BJ (cell line): ENCODE results near the gene ZNF513. TPM values are rescaled to one million over a fixed set of nuclear protein-coding genes. Genes with fewer than 3 reads are reported as not detected.
"Not testable (repeated sequence)": the region's sequence is repeated elsewhere in the genome, so short reads cannot be mapped to it uniquely, and the experiment has no call there.

Experiments used
- CTCF ChIA-PET: fragments of 350-600 bp; formaldehyde crosslinking; extraction: SDS; loops from one replicate; lab custom pipeline; 2021; ENCODE audit warnings: antibody characterized with exemption, inconsistent platforms; lab: Yijun Ruan, JAX
- POLR2A ChIA-PET: fragments of 300-600 bp; sonication (Branson Sonifier 250); formaldehyde crosslinking; extraction: SDS; loops from one replicate; lab custom pipeline; 2021; ENCODE audit warnings: antibody characterized with exemption; lab: Charles Lee
- DNase-seq: peaks from one replicate; pipeline ENCODE4 v3.0.0-alpha.2; 2011; ENCODE audit warnings: low read depth
- H3K27me3 ChIP-seq: 2 replicates; pipeline ENCODE4 v1.6.0; 2011; ENCODE audit warnings: low read length; ENCODE audit not compliant: control insufficient read depth, insufficient read depth
- H3K36me3 ChIP-seq: 2 replicates; pipeline ENCODE4 v1.5.1; 2011; ENCODE audit warnings: low read length; ENCODE audit not compliant: control insufficient read depth, insufficient read depth
- H3K4me3 ChIP-seq: 2 replicates; pipeline ENCODE4 v1.5.1; 2011; ENCODE audit warnings: low read depth, mild to moderate bottlenecking, control low read depth, low read length
- CTCF ChIP-seq: IDR thresholded peaks from 2 replicates; pipeline ENCODE4 v1.5.1; 2011; ENCODE audit warnings: low read depth, mild to moderate bottlenecking, control low read depth, inconsistent platforms, low read length, moderate library complexity; ENCODE audit not compliant: insufficient read depth
- polyA minus RNA-seq: library from RNA; depleted of rRNA, polyadenylated mRNA; stranded (reverse); fragments of >200 nt; gene quantifications from 2 replicates; pipeline ENCODE4 v1.2.3, GENCODE V29; 2011; rRNA and poly(A)+ RNA removed
- polyA plus RNA-seq: library from polyadenylated mRNA; depleted of rRNA; stranded (reverse); fragments of >200 nt; gene quantifications from 2 replicates; pipeline ENCODE4 v1.2.3, GENCODE V29; 2011; rRNA removed

Gene ZNF513
- polyA plus RNA-seq, result 8.4 and 12.2 TPM in 2 replicates
- polyA minus RNA-seq, result 3.3 and 9.4 TPM in 2 replicates

GRCh38 chr2:27380626-27381545, at the start of gene ZNF513:
Gene ZNF513, minus strand, starts transcription at chr2:27380734. Its CDS starts 208 bp downstream, at chr2:27380526.
- TF ChIP-seq CTCF, result no peak
- Histone ChIP-seq H3K36me3 (peaks cover 35% of the 10 kb centered on the region), H3K4me3 (peak within 1 kb of the TSS; percentile 89), H3K27me3 (no peaks in the 10 kb centered on the region)
- ChIA-PET CTCF (interaction anchor here (0.7 to 1.4 kb wide), 4 partner anchors 27 to 302 kb away, joined by 3 to 4 read pairs (median 3); partner anchors contain the start of gene PPM1G), POLR2A (interaction anchor here (0.6 to 0.7 kb wide), 3 partner anchors 11 to 58 kb away, joined by 3 to 5 read pairs (median 4); no protein-coding TSS in a partner anchor)
- DNase-seq, result peak; percentile 68

GRCh38 chr2:27428978-27429541, 48.5 kb upstream of the ZNF513 start:
- no peak for DNase-seq
- ChIA-PET CTCF (interaction anchor here (0.9 to 2.5 kb wide), 5 partner anchors 10 to 60 kb away, joined by 3 to 11 read pairs (median 4); partner anchors contain the start of gene PPM1G), POLR2A (interaction anchor here (0.5 kb wide), 1 partner anchor 163 kb away, joined by 3 read pairs; no protein-coding TSS in a partner anchor)
- H3K4me3 ChIP-seq, result peak overlapping the region; percentile 97
- no peak for TF ChIP-seq CTCF
- H3K27me3 ChIP-seq, result no peaks in the 10 kb centered on the region
- peaks cover 8% of the 10 kb centered on the region for H3K36me3 ChIP-seq

GRCh38 chr2:27428213-27428977, 47.9 kb upstream of the ZNF513 start, which contains the start of gene NRBP1:
Gene NRBP1, plus strand, starts transcription at chr2:27428631. Its CDS starts 4,643 bp downstream, at chr2:27433274.
- Histone ChIP-seq H3K27me3 (no peaks in the 10 kb centered on the region), H3K4me3 (peak within 1 kb of the TSS; percentile 97), H3K36me3 (peaks cover 2% of the 10 kb centered on the region; the same call in 1 of the 2 replicates)
- DNase-seq, result no peak
- peak; percentile 19; the same call in 1 of the 2 replicates for TF ChIP-seq CTCF
- POLR2A ChIA-PET, result interaction anchor here (0.6 kb wide), 1 partner anchor 74 kb away, joined by 4 read pairs; no protein-coding TSS in a partner anchor
- CTCF ChIA-PET, result interaction anchor here (0.9 to 2.5 kb wide), 4 partner anchors 11 to 50 kb away, joined by 3 to 11 read pairs (median 6); partner anchors contain the start of gene PPM1G

- no peak for DNase-seq
Measured at GRCh38 chr2:27427863-27428212, 47.3 kb upstream of the ZNF513 start.

GRCh38 chr2:27425039-27425438, 44.5 kb upstream of the ZNF513 start:
- H3K4me3 ChIP-seq, H3K36me3 ChIP-seq, H3K27me3 ChIP-seq, CTCF ChIA-PET, POLR2A ChIA-PET, DNase-seq: not testable (repeated sequence)

More at GRCh38 chr2:27427863-27428212, 47.3 kb upstream of the ZNF513 start:
- H3K4me3 ChIP-seq, result peak overlapping the region; percentile 97
- H3K36me3 ChIP-seq, result no peaks in the 10 kb centered on the region
- TF ChIP-seq CTCF, result no peak
- no peaks in the 10 kb centered on the region for H3K27me3 ChIP-seq
- ChIA-PET POLR2A (interaction anchor here (0.6 kb wide), 1 partner anchor 74 kb away, joined by 4 read pairs; no protein-coding TSS in a partner anchor), CTCF (interaction anchor here (0.9 to 1.9 kb wide), 2 partner anchors 11 to 21 kb away, joined by 4 to 7 read pairs; no protein-coding TSS in a partner anchor)
